GM21825 (cell line): Measurements from ENCODE around the gene AKR1B1.

Source experiments
- ATAC-seq: cut with Tn5 transposase; IDR thresholded peaks from one replicate; pipeline ENCODE4 v1.9.1; 2021; ENCODE audit warnings: mild to moderate bottlenecking, moderate library complexity; ENCODE audit not compliant: unreplicated experiment

Gene AKR1B1

GRCh38 chr7:134420424-134421125 is 38.3 kb downstream of the AKR1B1 start:
- no peak for ATAC-seq

DNA sequence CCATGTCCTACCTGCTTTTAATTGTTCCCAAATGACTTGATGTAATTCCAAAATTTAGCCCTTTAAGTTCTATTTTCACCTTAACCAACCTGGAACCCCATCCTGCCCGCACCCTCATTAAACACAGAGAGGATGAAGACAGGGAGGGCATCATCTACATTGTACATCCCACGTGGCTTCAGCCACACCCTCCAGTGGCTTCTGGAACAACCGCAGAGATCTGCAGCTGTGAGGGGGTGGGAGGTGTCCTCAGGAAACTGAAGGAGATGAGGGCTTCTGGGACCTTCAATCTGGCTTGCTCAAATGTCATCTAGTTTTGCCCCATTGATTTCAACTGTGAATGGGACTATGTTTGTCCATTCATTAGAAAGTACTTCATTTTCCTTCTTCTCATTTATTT is 39.0 kb downstream of the AKR1B1 start:
- ATAC-seq, result no peak

DNA sequence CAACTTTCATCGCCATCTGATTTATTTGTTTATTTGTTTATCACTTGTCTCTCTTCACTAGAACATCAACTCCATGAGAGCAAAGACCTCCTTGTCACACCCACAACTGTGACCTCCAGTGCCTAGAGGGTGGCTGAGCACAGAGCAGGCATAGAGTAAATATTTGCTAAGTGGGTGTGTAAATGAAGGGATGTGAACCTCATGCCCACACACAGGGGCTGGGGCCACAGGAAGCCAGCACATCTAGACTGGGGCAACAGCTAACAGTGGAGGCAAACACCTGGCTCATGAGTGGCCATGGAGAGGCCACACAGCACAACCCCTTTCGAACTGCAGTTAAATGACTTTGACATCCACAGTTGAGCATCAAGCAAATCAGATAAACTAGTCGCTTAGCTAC is 39.8 kb downstream of the AKR1B1 start:
- no peak for ATAC-seq

DNA sequence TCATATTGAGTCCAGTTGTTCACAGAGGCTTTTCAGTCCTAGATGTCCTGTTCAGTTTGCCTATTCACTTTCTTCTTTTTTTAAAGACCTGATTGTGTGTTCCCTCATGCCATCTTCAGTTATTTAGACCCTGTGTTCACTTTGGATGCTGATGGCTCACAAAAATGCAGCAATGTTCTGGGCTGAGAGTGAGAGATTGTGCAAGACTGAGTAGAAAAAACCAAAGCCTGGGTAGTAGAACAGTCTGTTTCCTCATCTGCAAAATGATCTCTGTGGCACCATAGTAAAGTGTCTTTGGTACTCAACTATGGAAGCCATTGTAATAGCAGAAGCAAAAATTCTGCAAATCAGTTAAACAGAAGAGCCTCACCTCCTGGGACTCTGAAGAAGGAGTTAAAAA is 43.2 kb downstream of the AKR1B1 start:
- ATAC-seq, result no peak

GRCh38 chr7:134414109-134414508 is 44.8 kb downstream of the AKR1B1 start:
- ATAC-seq, result no peak

- ATAC-seq, result no peak
These were observed 51.6 kb downstream of the AKR1B1 start for GRCh38 chr7:134407311-134407710.

- no peak for ATAC-seq
These were observed 52.5 kb downstream of the AKR1B1 start for GRCh38 chr7:134406431-134406830.

DNA sequence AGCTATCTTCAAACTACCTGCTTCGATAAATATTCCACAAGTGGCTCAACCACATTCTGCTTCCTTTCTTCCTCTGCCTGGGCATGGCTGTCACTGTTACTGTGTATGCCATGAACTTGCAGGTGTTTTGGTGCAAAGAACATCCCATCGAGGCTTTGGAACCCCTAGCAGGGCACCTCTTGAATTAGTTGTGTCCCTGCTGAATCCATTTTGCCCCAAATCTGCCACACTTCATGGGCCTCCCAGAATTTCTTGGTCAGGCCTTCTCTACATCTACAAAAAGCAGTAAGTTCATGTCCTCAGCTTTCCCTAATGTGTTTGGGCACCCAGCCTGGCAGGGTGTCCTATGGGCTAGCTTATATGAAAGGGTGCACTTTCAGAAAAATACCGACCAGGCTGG is 53.6 kb downstream of the AKR1B1 start:
- no peak for ATAC-seq

DNA sequence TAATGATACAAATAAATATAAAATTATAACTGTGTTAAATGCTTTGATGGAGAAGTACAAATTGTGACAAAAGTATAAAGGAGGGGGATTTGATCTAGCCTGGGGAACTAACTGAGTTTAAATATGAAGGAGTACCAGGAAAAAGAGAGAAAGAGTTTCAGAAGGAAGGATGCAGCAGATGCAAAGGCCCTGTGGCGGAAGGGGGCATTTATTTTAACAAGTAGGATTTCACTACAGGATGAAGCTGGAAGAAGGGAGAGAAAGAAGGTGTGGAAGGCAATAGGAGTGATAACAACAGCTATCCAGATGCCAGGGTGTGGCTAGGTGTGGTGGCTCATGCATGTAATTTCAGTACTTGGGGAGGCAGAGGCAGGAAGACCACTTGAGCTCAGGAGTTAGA is 55.8 kb downstream of the AKR1B1 start:
- no peak for ATAC-seq

DNA sequence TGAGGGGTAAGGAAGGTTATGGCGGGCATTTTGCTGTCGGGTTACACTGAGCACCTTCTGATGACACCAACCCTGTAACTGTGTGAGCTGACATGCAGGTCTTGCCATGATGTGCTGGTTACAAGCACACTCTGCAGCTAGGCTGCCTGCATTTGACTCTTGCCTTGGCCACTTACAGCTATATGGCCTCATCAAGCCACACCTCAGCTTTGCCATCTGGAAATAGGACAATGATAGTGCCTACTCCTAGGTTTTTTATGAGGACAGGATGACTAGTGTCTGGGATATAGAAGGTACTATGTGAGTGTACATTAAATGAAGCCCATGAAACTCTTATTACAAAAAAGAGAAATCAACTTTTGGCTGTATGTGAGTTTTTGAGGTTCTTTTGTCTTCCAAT is 58.0 kb downstream of the AKR1B1 start:
- no peak for ATAC-seq

- ATAC-seq, result no peak
These were observed 62.9 kb downstream of the AKR1B1 start for GRCh38 chr7:134396031-134396430.

GRCh38 chr7:134395604-134396003 is 63.3 kb downstream of the AKR1B1 start:
- no peak for ATAC-seq

DNA sequence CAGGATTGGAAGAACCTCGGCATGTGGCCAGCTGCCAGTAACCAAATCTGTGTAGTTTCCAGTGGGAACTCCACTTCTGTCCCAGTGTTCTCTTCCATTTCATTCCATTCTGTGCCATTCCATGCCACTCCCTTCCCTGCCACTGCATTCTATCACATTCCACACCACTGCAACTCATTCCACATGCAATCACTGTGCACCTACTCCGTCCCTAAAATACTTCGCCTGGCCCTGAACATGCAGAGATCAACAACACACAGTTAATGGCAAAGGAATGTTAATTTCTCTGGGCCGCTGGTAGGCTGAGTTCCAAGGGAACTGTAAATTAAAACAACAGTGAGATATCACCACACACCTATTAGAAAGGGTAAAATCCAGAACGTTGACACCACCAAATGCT is 64.8 kb downstream of the AKR1B1 start:
- no peak for ATAC-seq
